Mucosa of stomach (tissue), 1 donor: ENCODE data around the gene KRTAP2-4.

Experiments
- H3K27me3 ChIP-seq: one replicate; pipeline ENCODE4 v1.7.0; 2013; ENCODE audit warnings: mild to moderate bottlenecking, low read length; ENCODE audit not compliant: control insufficient read depth, insufficient read depth
- H3K36me3 ChIP-seq: one replicate; pipeline ENCODE4 v1.7.0; 2013; ENCODE audit warnings: low read length; ENCODE audit not compliant: control insufficient read depth, insufficient read depth
- H3K4me1 ChIP-seq: one replicate; pipeline ENCODE4 v1.7.0; 2013; ENCODE audit warnings: mild to moderate bottlenecking, low read length; ENCODE audit not compliant: control insufficient read depth, insufficient read depth
- H3K4me3 ChIP-seq: one replicate; pipeline ENCODE4 v1.7.0; 2013; ENCODE audit warnings: low read length
- H3K9ac ChIP-seq: one replicate; pipeline ENCODE4 v1.7.0; 2013; ENCODE audit warnings: mild to moderate bottlenecking, low read length, moderate library complexity
- H3K9me3 ChIP-seq: one replicate; pipeline ENCODE4 v1.7.0; 2013; ENCODE audit warnings: mild to moderate bottlenecking, low read length, moderate library complexity; ENCODE audit not compliant: control insufficient read depth
- donor health status: Pancreatic carcinoma.

The KRTAP2-4 gene

DNA sequence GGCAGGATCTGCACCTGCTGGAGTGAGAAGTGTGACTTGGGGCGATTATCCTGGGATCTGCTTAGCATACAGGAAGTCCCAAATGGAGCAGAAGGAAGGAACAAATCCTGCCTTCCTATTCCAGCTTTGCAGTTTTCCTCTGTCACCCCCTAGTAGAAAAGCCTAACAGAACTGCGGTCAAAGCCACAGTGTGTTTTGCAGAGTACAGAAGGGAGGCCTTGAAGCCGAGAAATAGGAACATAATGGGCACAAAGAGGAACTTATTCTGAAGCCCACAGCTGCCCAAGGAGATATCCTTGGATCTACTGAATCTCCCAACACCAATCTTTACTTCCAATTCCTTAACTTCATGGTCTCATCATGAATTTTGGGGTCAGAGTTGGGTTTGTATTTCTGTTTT is 47.1 kb downstream of the KRTAP2-4 start:
- Histone ChIP-seq H3K4me3 (no peak overlapping the region), H3K27me3 (no peaks in the 10 kb centered on the region), H3K4me1 (no peaks in the 10 kb centered on the region), H3K9ac (no peak overlapping the region), H3K36me3 (no peaks in the 10 kb centered on the region), H3K9me3 (no peaks in the 10 kb centered on the region)

DNA sequence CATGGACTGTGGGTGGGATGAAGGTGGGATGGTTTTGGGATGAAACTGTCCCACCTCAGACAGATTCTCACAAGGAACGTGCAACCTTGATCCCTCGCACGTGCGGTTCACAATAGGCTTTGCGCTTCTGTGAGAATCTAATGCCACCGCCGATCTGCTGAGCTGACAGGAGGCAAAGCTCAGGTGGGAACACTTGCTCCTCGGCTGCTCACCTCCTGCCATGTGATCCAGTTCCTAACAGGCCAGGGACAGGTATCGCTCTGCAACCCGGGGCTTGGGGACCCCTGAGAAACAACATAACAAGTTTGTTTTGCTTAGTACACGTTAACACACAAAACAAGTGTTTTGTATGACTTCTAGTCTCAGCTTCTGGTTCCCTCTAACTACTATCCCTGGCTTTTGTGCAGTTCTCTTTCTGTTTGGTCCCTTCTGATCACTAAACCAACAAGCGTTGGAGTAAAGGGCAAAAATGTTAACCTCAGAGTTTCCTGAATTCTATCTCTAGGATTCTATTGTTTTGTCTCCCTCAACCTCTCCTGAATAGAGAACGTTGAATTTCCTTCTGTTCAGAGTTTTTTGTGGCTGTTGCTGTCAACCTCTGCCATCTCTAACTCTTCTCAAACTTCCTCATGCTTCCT is 49.0 kb downstream of the KRTAP2-4 start:
- Histone ChIP-seq H3K4me1 (no peaks in the 10 kb centered on the region), H3K27me3 (no peaks in the 10 kb centered on the region), H3K9ac (no peak overlapping the region), H3K9me3 (no peaks in the 10 kb centered on the region), H3K4me3 (no peak overlapping the region), H3K36me3 (no peaks in the 10 kb centered on the region)

DNA sequence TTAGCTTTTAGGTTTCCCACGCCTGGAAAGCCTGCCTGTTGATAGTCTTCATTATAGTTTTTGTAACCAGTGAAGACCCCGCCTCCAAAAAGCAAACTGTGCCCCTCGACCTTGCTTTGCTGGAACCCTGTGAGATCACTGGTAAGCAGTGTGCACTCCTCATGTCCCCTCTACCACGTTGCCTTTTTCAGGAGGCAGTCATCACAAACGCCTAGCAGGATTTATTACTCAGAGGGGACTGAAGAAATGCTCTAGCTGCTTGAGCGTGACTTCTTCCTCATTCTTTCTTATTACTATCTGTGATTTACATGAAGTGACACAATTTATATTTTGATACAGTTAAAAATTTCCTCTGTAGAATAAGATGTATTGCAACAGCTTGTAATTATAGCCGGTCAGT is 50.2 kb downstream of the KRTAP2-4 start:
- Histone ChIP-seq H3K36me3 (no peaks in the 10 kb centered on the region), H3K9me3 (no peaks in the 10 kb centered on the region), H3K4me3 (no peak overlapping the region), H3K27me3 (no peaks in the 10 kb centered on the region), H3K9ac (no peak overlapping the region), H3K4me1 (no peaks in the 10 kb centered on the region)
